ENCODE data around the gene PGC.
A peak's percentile ranks its signal among the peaks of the same experiment; 100 is the strongest.

Gene PGC

DNA sequence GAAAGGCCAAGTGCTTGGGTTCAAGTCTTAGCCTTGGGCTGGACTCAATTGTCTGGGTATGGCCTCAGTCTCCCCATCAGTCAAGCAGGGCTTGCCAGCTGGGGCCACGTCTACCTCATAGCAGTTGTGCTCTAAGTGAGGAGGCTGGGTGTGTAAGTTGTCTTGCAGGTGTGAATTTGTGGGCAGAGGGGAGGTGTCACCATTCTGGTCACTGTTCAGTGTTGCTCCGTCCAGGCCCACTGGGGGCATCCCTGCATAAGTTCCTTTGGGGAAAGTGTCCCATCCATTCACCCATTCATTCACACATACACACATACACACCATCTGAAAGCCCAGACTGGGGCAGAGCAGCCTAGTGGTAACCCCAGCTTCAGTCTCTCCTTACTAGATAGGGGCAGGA is 48.1 kb downstream of the PGC start:
- no peak for TF ChIP-seq FOXP2 (optimal IDR thresholded peaks at IDR 0.05; ENCODE audit: borderline replicate concordance, extremely low read depth, extremely low read length, insufficient read depth)
- TF ChIP-seq SIN3A (IDR thresholded peaks at IDR 0.05; ENCODE audit: borderline replicate concordance, insufficient read depth, low read length) = no peak
- TF ChIP-seq, protein P1, sequence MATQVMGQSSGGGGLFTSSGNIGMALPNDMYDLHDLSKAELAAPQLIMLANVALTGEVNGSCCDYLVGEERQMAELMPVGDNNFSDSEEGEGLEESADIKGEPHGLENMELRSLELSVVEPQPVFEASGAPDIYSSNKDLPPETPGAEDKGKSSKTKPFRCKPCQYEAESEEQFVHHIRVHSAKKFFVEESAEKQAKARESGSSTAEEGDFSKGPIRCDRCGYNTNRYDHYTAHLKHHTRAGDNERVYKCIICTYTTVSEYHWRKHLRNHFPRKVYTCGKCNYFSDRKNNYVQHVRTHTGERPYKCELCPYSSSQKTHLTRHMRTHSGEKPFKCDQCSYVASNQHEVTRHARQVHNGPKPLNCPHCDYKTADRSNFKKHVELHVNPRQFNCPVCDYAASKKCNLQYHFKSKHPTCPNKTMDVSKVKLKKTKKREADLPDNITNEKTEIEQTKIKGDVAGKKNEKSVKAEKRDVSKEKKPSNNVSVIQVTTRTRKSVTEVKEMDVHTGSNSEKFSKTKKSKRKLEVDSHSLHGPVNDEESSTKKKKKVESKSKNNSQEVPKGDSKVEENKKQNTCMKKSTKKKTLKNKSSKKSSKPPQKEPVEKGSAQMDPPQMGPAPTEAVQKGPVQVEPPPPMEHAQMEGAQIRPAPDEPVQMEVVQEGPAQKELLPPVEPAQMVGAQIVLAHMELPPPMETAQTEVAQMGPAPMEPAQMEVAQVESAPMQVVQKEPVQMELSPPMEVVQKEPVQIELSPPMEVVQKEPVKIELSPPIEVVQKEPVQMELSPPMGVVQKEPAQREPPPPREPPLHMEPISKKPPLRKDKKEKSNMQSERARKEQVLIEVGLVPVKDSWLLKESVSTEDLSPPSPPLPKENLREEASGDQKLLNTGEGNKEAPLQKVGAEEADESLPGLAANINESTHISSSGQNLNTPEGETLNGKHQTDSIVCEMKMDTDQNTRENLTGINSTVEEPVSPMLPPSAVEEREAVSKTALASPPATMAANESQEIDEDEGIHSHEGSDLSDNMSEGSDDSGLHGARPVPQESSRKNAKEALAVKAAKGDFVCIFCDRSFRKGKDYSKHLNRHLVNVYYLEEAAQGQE (IDR thresholded peaks at IDR 0.05; ENCODE audit: insufficient read depth in 1 of 2, low read depth in 2 of 2, low read length in 2 of 2) = no peak
- no peak for TF ChIP-seq TAF1 (IDR thresholded peaks at IDR 0.05; ENCODE audit: borderline replicate concordance, insufficient read depth, low read length)
- no peak for TF ChIP-seq POLR2AphosphoS5 (IDR thresholded peaks at IDR 0.05; ENCODE audit: low read depth, low read length)

DNA sequence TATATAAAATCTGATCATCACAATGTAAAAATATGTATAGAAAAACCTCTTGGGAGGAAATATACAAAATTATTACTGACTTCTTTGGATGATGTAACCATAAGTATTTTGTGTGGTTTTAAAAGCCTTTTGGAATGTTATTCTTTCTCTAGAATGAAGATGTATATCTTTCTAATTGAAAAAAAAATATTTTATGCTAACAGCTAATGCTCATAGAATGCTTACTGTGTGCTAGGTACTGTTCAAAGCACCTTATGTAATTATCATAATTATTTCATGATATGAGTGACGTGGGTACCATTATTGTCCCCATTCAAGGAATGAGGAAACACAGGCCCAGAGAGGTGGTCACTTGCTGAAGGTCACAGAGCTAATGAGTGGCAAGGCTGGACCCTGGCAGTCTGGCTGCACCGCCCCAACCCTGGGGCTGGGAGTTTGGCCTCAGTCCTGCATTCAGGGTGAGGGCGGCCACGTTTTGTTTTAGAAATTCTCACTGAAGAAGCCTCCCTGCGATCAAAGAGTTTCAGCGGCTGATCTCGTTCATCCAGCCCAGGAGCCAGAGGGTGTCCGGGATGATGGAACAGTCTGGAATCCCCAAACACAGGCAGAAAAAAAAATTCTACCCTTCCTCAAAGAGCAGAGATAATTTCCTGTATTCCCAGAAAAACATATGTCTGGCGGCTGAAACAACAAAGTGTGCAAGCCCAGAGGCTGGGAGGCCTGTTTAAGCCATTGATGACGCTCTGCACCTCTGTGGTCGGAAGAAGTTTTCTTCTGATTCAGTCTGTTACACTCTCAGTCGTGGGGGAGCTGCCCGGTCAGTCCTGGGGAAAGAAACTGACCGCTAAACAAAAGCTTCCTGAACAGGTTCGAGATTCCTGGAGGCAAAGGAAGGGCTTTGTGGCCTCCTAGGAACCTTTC is 49.1 kb downstream of the PGC start:
- TF ChIP-seq FOXP2 (optimal IDR thresholded peaks at IDR 0.05; ENCODE audit: borderline replicate concordance, extremely low read depth, extremely low read length, insufficient read depth) = no peak
- no peak for TF ChIP-seq TAF1 (IDR thresholded peaks at IDR 0.05; ENCODE audit: borderline replicate concordance, insufficient read depth, low read length)
- TF ChIP-seq, protein P1 (IDR thresholded peaks at IDR 0.05; ENCODE audit: insufficient read depth in 1 of 2, low read depth in 2 of 2, low read length in 2 of 2) = peak in 1 of 2 experiments; percentile 54; a peak in 2 of 4 replicates
- peak; percentile 55; the same call in 1 of the 2 replicates for TF ChIP-seq POLR2AphosphoS5 (IDR thresholded peaks at IDR 0.05; ENCODE audit: low read depth, low read length)
- peak; percentile 77; the same call in 1 of the 2 replicates for TF ChIP-seq SIN3A (IDR thresholded peaks at IDR 0.05; ENCODE audit: borderline replicate concordance, insufficient read depth, low read length)

DNA sequence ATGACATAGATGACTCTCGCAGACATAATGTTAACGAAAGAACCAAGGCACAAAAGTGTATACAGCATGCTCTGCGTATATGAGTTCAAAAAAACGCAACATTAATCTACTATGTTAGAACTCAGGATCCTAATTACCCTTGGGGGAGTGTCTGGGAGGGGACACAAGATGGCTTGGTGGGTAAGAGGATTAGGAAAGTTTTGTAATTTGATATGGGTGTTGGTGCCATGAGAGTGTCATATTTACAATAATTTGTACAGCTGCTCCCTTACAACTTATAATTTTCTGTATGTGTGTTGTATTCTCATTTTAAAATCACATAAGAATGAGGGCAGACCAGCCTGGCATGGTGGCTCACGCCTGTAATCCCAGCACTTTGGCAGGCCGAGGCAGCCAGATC is 50.4 kb downstream of the PGC start:
- no peak for TF ChIP-seq FOXP2 (optimal IDR thresholded peaks at IDR 0.05; ENCODE audit: borderline replicate concordance, extremely low read depth, extremely low read length, insufficient read depth)
- no peak for TF ChIP-seq SIN3A (IDR thresholded peaks at IDR 0.05; ENCODE audit: borderline replicate concordance, insufficient read depth, low read length)
- TF ChIP-seq, protein P1 (IDR thresholded peaks at IDR 0.05; ENCODE audit: insufficient read depth in 1 of 2, low read depth in 2 of 2, low read length in 2 of 2) = no peak
- TF ChIP-seq POLR2AphosphoS5 (IDR thresholded peaks at IDR 0.05; ENCODE audit: low read depth, low read length) = no peak
- TF ChIP-seq TAF1 (IDR thresholded peaks at IDR 0.05; ENCODE audit: borderline replicate concordance, insufficient read depth, low read length) = no peak

DNA sequence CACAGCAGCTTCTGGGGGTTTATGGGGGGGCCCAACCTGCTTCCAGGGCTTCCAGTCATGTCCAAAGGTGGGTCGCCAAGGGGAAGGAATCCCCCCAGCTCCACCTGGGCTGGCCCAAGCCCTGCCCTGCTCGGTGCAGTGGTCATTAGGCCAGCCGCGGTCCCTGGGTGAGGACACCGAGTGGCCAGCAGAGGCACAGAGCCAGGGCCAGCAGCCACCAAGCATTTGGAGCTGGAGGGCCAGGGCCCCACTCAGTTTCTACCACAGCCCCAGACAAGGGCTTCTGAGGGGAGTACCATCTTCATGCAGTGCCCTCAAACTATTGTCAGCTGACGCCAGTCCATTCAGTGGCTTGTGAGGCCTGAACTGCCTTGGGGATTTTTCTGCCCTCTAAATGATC is 51.4 kb downstream of the PGC start:
- TF ChIP-seq POLR2AphosphoS5 (IDR thresholded peaks at IDR 0.05; ENCODE audit: low read depth, low read length) (no peak), TAF1 (IDR thresholded peaks at IDR 0.05; ENCODE audit: borderline replicate concordance, insufficient read depth, low read length) (no peak), SIN3A (IDR thresholded peaks at IDR 0.05; ENCODE audit: borderline replicate concordance, insufficient read depth, low read length) (no peak), FOXP2 (optimal IDR thresholded peaks at IDR 0.05; ENCODE audit: borderline replicate concordance, extremely low read depth, extremely low read length, insufficient read depth) (no peak)
- TF ChIP-seq, protein P1 (IDR thresholded peaks at IDR 0.05; ENCODE audit: insufficient read depth in 1 of 2, low read depth in 2 of 2, low read length in 2 of 2) = no peak

Data from PFSK-1 (cell line).